ENCODE data around the gene AQP2.

AQP2 gene

DNA sequence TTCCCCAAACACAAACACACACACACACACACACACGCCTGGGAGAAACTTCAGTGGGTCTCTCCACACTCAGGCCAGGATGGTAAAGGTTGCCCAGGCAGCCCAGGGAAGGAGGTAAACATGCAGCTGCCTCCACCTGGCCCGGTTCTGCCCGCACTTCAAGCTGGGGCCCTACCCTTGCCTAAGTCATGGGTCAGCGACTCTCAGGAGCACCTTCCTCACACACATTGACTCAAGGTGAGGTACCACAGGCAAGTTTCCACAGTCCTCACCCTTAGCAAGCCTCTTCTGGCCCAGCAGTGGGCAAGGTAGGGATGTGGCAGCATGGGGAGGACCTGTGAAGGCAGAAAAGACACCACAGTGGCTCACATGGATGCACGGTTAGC is 32.8 kb upstream of the AQP2 start:
- no peak for TF ChIP-seq FOXP2 (optimal IDR thresholded peaks at IDR 0.05; ENCODE audit: borderline replicate concordance, extremely low read depth, extremely low read length, insufficient read depth)
- no peak for TF ChIP-seq SIN3A (IDR thresholded peaks at IDR 0.05; ENCODE audit: borderline replicate concordance, insufficient read depth, low read length)
- TF ChIP-seq, protein P1, sequence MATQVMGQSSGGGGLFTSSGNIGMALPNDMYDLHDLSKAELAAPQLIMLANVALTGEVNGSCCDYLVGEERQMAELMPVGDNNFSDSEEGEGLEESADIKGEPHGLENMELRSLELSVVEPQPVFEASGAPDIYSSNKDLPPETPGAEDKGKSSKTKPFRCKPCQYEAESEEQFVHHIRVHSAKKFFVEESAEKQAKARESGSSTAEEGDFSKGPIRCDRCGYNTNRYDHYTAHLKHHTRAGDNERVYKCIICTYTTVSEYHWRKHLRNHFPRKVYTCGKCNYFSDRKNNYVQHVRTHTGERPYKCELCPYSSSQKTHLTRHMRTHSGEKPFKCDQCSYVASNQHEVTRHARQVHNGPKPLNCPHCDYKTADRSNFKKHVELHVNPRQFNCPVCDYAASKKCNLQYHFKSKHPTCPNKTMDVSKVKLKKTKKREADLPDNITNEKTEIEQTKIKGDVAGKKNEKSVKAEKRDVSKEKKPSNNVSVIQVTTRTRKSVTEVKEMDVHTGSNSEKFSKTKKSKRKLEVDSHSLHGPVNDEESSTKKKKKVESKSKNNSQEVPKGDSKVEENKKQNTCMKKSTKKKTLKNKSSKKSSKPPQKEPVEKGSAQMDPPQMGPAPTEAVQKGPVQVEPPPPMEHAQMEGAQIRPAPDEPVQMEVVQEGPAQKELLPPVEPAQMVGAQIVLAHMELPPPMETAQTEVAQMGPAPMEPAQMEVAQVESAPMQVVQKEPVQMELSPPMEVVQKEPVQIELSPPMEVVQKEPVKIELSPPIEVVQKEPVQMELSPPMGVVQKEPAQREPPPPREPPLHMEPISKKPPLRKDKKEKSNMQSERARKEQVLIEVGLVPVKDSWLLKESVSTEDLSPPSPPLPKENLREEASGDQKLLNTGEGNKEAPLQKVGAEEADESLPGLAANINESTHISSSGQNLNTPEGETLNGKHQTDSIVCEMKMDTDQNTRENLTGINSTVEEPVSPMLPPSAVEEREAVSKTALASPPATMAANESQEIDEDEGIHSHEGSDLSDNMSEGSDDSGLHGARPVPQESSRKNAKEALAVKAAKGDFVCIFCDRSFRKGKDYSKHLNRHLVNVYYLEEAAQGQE (IDR thresholded peaks at IDR 0.05; ENCODE audit: insufficient read depth in 1 of 2, low read depth in 2 of 2, low read length in 2 of 2) = no peak
- no peak for TF ChIP-seq TAF1 (IDR thresholded peaks at IDR 0.05; ENCODE audit: borderline replicate concordance, insufficient read depth, low read length)
- no peak for TF ChIP-seq POLR2AphosphoS5 (IDR thresholded peaks at IDR 0.05; ENCODE audit: low read depth, low read length)

DNA sequence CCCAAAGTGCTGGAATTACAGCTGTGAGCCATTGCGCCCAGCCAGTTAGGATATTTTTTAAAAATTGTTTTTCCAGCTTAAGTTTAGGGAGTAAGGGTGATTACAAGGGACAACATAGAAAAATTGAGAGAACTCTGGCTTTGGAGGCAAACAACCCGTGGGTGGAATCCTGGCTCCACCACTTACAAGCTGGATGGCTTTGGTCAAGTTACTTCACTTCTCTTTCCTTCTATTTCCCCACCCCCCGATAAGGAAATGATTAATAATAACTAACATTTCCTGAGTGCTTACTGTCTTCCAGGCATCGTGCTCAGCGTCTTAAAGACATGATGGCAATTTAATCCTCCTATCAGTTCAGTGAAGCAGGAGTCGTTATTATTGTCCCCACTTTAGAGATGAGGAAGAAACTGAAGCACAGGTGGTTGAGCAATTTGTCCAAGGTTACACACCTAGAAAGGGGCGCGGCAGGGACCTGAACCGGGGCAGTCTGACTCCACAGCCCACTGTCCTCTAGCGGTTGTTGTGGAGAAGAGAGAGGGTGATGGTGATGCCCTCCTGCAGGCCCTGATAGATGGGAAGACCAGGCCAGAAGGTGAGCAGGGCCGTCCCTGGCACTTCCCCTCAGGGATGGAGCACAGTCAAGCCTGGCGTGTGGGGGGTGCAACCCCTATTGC is 30.2 kb upstream of the AQP2 start:
- TF ChIP-seq SIN3A (IDR thresholded peaks at IDR 0.05; ENCODE audit: borderline replicate concordance, insufficient read depth, low read length) = no peak

DNA sequence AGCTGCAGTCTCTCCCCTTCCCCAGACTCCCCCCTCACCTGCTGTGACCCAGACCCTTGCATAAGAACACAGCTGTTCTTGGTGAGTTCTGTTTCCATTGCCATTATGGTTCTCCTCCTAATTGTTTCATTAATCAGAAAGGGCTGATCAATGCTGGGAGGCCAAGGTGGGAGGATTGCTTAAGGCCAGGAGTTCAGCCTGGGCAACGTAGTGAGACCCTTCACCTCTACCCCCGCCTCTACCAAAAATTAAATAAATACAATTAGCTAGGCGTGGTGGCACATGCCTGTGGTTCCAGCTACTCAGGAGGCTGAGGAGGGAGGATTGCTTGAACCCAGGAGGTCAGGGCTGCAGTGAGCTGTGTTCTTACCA is 29.6 kb upstream of the AQP2 start:
- TF ChIP-seq, protein P1 (IDR thresholded peaks at IDR 0.05; ENCODE audit: insufficient read depth in 1 of 2, low read depth in 2 of 2, low read length in 2 of 2) = no peak
- no peak for TF ChIP-seq POLR2AphosphoS5 (IDR thresholded peaks at IDR 0.05; ENCODE audit: low read depth, low read length)
- no peak for TF ChIP-seq FOXP2 (optimal IDR thresholded peaks at IDR 0.05; ENCODE audit: borderline replicate concordance, extremely low read depth, extremely low read length, insufficient read depth)
- no peak for TF ChIP-seq TAF1 (IDR thresholded peaks at IDR 0.05; ENCODE audit: borderline replicate concordance, insufficient read depth, low read length)
- TF ChIP-seq SIN3A (IDR thresholded peaks at IDR 0.05; ENCODE audit: borderline replicate concordance, insufficient read depth, low read length) = no peak

DNA sequence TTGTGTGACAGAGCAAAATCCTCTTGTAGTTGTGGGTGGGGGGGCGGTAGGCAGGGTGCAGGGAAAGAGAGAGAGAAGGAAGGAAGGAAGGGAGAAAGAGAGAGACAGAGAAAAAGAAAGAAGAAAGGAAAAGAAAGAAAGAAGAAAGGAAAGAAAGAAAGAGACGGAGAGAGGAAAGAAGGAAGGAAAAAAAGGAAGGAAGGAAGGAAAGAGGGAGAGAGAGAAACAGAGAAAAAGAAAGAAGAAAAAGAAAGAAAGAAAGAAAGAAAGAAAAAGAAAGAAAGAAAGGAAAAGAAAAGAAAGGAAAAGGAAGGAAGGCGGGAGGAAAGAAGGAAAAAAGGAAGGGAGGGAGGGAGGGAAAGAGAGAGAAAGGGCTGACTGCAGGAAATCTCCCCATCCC is 29.2 kb upstream of the AQP2 start:
- TF ChIP-seq SIN3A (IDR thresholded peaks at IDR 0.05; ENCODE audit: borderline replicate concordance, insufficient read depth, low read length) (no peak), TAF1 (IDR thresholded peaks at IDR 0.05; ENCODE audit: borderline replicate concordance, insufficient read depth, low read length) (no peak), POLR2AphosphoS5 (IDR thresholded peaks at IDR 0.05; ENCODE audit: low read depth, low read length) (no peak), FOXP2 (optimal IDR thresholded peaks at IDR 0.05; ENCODE audit: borderline replicate concordance, extremely low read depth, extremely low read length, insufficient read depth) (no peak)
- TF ChIP-seq, protein P1 (IDR thresholded peaks at IDR 0.05; ENCODE audit: insufficient read depth in 1 of 2, low read depth in 2 of 2, low read length in 2 of 2) = no peak

DNA sequence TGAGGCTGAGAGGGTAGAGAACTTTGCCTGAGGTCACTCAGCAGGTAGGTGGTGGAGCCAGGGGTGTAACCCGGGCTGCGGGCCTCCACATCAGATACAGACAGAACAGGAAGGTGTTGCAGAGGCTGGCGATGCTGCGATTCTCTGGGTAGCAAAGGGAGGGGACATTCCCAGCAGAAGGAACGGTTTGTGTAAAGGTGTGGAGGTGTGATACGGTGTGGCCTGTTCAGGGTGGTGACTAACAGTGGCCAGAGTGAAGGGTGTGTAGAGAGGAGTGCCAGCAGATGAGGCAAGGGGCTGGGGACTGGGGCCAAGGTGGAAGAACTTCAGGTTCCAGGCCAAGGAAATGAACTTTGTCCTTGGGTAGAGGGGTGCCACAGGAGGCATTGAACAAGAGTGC is 28.6 kb upstream of the AQP2 start:
- TF ChIP-seq SIN3A (IDR thresholded peaks at IDR 0.05; ENCODE audit: borderline replicate concordance, insufficient read depth, low read length) = no peak
- TF ChIP-seq TAF1 (IDR thresholded peaks at IDR 0.05; ENCODE audit: borderline replicate concordance, insufficient read depth, low read length) = no peak
- no peak for TF ChIP-seq FOXP2 (optimal IDR thresholded peaks at IDR 0.05; ENCODE audit: borderline replicate concordance, extremely low read depth, extremely low read length, insufficient read depth)
- TF ChIP-seq POLR2AphosphoS5 (IDR thresholded peaks at IDR 0.05; ENCODE audit: low read depth, low read length) = no peak
- TF ChIP-seq, protein P1 (IDR thresholded peaks at IDR 0.05; ENCODE audit: insufficient read depth in 1 of 2, low read depth in 2 of 2, low read length in 2 of 2) = no peak

All from PFSK-1 (cell line).